Effector memory CD4-positive, alpha-beta T cell (primary cell): ENCODE measurements around the gene MACROH2A1.
"Not testable (repeated sequence)": the region's sequence is repeated elsewhere in the genome, so short reads cannot be mapped to it uniquely, and the experiment has no call there.

Experiments used
- DNase-seq, 3 donors: peaks; one replicate each; pipeline ENCODE4 v3.0.0-alpha.2; 2020
- H3K27ac ChIP-seq: 2 replicates; pipeline ENCODE4 v1.7.0; 2013; ENCODE audit warnings: mild to moderate bottlenecking, low read length, moderate library complexity; ENCODE audit not compliant: insufficient read depth, poor library complexity, severe bottlenecking
- H3K27me3 ChIP-seq: replicated peaks from 2 replicates; pipeline ENCODE4 v1.7.0; 2013; ENCODE audit warnings: mild to moderate bottlenecking, low read length; ENCODE audit not compliant: insufficient read depth, control insufficient read depth, poor library complexity, severe bottlenecking
- H3K36me3 ChIP-seq: 2 replicates; pipeline ENCODE4 v1.7.0; 2013; ENCODE audit warnings: mild to moderate bottlenecking, low read length, moderate library complexity; ENCODE audit not compliant: control insufficient read depth, insufficient read depth
- H3K4me1 ChIP-seq: 2 replicates; pipeline ENCODE4 v1.7.0; 2013; ENCODE audit warnings: low read length, mild to moderate bottlenecking; ENCODE audit not compliant: control insufficient read depth, insufficient read depth, poor library complexity, severe bottlenecking
- H3K4me3 ChIP-seq: 2 replicates; pipeline ENCODE4 v1.7.0; 2013; ENCODE audit warnings: low read length, low read depth, mild to moderate bottlenecking; ENCODE audit not compliant: insufficient read depth, poor library complexity, severe bottlenecking
- H3K9me3 ChIP-seq: 2 replicates; pipeline ENCODE4 v1.7.0; 2013; ENCODE audit warnings: mild to moderate bottlenecking, low read length, moderate library complexity; ENCODE audit not compliant: control insufficient read depth

The MACROH2A1 gene

DNA sequence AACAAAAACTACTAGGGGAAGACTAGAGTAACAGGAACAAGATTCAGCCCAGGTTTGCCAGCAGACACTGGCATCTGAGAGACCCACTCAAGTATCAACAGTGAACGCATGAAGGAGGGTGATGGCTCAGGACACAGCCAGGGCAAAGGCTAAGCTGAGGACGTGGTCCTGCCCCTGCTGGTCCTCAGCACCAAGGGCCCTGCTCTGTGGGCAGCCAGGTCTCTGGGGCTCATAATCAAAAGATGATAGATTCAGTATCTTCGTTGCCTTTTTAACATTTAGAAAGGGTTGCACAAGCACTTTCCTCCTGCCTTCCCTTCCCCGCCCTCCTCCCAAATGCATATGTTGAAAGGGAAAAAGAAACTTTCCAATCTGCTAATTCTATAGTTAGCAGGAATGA is 31.5 kb downstream of the MACROH2A1 start:
- Histone ChIP-seq H3K9me3 (no peaks in the 10 kb centered on the region), H3K36me3 (peaks cover 60% of the 10 kb centered on the region), H3K27me3 (no peaks in the 10 kb centered on the region), H3K27ac (no peak overlapping the region), H3K4me1 (no peaks in the 10 kb centered on the region), H3K4me3 (no peak overlapping the region)
- no peak for DNase-seq

DNA sequence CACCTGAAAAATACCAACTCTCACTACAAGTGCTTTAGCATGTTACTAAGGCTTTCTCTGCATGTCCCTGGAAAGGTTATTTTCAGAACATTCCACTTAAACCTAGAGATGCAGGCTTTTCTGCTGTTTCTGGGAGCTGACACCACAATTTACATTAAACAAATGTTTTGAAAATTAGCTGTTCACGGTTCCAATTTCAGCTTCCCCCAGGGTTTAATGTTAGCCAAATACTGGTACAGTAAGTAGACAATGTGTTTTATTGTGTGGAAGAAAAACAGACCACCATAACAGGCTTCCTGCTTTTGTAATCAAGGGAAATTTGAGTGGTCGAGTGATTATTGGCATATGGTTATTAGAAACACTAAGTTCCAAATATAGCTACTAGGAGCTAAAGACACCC is 32.0 kb downstream of the MACROH2A1 start:
- H3K36me3 ChIP-seq: peaks cover 55% of the 10 kb centered on the region
- no peaks in the 10 kb centered on the region for H3K27me3 ChIP-seq
- no peaks in the 10 kb centered on the region for H3K9me3 ChIP-seq
- H3K4me1 ChIP-seq: no peaks in the 10 kb centered on the region
- H3K4me3 ChIP-seq: no peak overlapping the region
- DNase-seq: no peak
- no peak overlapping the region for H3K27ac ChIP-seq

DNA sequence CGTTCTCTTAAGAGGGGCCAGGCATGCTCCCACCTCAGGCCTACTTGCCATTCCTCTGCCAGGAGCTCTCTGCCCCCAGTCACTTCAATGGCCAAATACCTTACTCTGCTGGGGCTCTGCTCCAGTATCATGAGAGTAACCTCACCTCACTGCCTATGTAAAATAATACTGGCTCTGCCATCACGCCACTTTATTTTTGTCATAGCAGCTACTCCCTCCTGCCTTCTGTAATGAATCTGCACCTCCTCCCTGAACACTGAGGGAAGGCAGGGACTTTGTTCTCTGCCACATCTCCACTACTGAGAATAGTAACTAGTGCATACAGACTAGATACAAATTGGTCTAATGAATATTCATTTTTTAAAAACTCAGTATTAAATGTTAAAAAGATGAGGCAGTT is 33.8 kb downstream of the MACROH2A1 start:
- Histone ChIP-seq H3K4me3 (no peak overlapping the region), H3K27me3 (no peaks in the 10 kb centered on the region), H3K36me3 (peaks cover 52% of the 10 kb centered on the region), H3K4me1 (no peaks in the 10 kb centered on the region), H3K9me3 (no peaks in the 10 kb centered on the region), H3K27ac (no peak overlapping the region)
- no peak for DNase-seq

DNA sequence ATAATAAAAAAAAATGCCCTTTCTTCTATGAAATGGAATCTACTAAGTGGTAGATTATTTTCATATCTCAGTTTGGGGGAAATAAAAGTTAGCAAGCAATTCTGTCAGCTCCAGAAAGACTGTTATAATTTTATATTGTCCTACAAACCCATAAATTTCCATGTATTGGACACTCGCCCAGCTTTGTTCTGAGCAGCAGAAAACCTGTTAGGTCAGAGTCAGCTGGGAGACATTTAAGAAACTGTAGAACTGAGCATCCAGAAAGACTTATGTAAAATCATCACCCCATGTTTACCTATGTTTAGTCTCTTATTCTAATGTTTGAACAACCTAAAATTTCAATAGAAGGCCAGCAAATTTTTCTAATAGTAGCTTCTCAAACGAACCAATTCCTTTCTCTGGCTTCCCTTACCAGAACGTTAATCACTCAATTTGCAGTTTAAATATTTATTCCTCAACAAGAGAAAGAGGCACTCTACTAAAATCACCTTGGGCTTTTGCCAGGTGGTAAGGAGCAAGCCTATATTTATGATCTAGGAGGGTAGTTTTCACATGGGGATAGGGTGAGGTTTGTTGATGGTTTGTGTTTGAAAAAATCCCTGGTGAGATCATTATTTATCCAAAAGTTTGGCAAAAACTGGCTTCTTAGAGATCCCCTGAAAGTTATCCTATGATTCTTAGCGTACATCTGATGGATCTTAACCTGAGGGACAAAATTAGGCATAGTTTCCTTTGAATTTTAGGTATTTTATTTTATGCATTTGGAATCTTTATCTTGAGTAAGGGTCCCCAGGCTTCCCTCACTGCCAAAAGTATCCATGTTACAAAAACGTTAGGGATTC is 34.4 kb downstream of the MACROH2A1 start:
- H3K9me3 ChIP-seq: no peaks in the 10 kb centered on the region
- H3K27ac ChIP-seq: no peak overlapping the region
- no peaks in the 10 kb centered on the region for H3K4me1 ChIP-seq
- DNase-seq: no peak
- no peaks in the 10 kb centered on the region for H3K27me3 ChIP-seq
- H3K36me3 ChIP-seq: peaks cover 48% of the 10 kb centered on the region
- H3K4me3 ChIP-seq: no peak overlapping the region

DNA sequence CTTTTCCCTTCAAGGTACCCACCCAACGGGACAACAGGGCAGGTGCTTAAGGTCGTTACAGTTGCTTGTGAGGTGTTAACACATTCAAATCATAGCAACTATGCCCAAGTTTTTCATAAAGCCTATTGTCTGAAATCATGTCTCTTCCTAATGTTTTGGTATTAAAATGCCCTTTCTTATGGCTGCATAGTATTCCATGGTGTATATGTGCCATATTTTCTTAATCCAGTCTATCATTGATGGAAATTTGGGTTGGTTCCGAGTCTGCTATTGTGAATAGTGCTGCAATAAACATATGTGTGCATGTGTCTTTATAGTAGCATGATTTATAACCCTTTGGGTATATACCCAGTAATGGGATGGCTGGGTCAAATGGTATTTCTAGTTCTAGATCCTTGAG is 35.7 kb downstream of the MACROH2A1 start:
- H3K4me3 ChIP-seq, H3K4me1 ChIP-seq, H3K27ac ChIP-seq, H3K27me3 ChIP-seq, H3K9me3 ChIP-seq, DNase-seq: not testable (repeated sequence)
- peaks cover 35% of the 10 kb centered on the region for H3K36me3 ChIP-seq

DNA sequence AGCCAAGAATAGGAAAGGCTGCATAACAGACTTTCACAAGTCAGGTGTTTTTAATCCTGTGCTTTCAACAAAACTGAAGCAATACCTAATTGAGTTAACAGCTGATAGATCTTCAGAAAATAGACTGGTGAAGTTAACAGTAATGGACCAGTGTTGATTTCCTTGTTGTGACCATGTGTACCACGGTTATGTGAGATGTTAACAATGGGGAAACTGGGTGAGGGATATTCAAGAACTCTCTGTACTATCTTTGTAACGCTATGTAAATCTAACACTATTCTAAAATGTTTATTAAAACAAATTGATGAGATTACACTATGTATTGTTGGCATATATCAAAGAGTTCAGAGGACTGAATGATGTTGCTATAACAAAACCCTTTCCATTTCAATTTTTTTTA is 36.9 kb downstream of the MACROH2A1 start:
- H3K27me3 ChIP-seq: no peaks in the 10 kb centered on the region
- H3K4me1 ChIP-seq: no peaks in the 10 kb centered on the region
- H3K36me3 ChIP-seq: peaks cover 29% of the 10 kb centered on the region
- H3K27ac ChIP-seq: no peak overlapping the region
- H3K4me3 ChIP-seq: no peak overlapping the region
- no peaks in the 10 kb centered on the region for H3K9me3 ChIP-seq
- DNase-seq: no peak

DNA sequence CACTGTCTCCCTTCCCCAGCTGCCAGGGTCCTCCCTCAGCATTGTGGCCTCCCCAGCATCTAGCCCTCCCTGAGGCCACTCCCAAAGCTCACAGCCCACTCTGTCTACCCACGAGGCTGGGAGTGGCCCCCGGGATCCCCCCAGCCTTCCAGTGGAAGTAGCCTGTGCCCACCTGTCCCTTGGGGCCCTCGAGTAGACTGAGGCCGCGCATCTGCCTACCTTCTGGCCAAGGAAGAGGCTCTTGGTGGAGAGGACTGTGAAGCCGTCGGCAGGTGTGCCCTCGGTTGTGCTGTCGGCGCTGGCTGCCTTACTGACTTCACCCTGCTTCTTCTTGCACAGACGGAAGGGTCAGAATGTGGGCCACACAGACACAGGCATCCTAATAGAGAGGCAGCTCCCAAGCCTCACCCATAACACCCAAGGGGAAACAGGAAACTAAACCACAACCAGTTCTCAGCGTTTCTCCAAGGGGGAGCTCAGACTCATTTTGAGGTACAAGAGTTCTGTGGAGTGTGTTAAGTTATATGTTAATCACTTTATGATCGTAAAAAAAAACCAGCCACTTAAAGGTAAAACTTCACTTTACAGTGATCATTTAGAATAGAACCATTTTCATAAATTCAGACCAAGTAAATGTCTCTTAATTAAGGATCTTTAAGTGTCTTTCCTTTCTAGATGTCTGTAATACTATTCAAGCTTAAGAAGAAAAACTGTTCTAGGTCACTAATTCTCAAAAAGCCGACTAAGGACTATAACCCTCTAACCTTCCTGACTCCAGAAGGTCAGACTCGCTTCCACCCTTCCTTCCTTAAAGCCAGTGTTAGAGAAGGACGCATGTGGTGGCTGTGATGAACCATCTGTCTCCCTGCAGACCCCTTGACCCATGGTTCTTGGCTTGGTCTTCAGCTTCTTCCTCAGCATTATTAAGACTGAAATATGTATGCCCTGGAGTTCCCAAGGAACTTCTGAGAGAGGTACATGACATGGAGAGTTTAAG is 38.5 kb downstream of the MACROH2A1 start:
- Histone ChIP-seq H3K36me3 (peaks cover 20% of the 10 kb centered on the region), H3K4me3 (no peak overlapping the region), H3K9me3 (no peaks in the 10 kb centered on the region), H3K27me3 (no peaks in the 10 kb centered on the region), H3K27ac (no peak overlapping the region), H3K4me1 (no peaks in the 10 kb centered on the region)
- no peak for DNase-seq

DNA sequence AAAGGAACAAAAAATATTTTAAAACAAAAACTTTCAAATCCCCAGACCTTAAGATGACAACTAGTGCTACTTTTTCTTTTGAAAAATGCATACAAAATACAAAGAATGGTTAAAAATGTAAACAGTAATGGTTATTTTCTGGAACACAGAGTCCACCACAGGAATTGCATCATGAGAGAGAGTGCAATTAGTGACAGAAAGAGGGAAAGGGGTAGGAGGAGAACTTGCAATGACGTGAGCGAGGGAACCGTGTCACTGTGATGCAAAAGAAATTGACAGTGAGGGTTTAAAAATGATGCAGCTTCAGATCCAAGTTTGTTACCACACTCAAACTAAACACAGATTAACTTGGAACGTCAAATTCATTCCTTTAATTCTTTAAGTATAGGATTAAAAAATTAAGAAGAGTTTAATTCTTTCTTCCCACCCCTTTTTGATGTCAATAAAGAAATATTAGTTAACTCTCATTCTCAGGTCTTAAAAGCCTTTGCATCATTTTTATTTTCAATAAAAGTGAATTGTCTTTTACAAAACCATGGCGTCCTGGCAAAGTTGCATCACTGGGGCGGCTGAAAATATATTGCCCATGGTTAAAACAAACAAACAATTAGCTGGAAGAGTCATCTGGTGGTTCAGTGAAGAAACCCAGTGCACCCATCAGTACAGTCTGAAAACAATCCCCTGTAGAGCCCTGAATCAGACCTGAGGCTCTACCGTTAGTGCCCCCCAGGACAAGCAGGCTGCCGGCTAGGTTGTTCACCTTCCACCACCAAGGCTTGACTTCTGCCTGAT is 39.5 kb downstream of the MACROH2A1 start:
- Histone ChIP-seq H3K9me3 (no peaks in the 10 kb centered on the region), H3K4me3 (no peak overlapping the region), H3K4me1 (no peaks in the 10 kb centered on the region), H3K36me3 (peaks cover 18% of the 10 kb centered on the region), H3K27ac (no peak overlapping the region), H3K27me3 (no peaks in the 10 kb centered on the region)
- DNase-seq: no peak

DNA sequence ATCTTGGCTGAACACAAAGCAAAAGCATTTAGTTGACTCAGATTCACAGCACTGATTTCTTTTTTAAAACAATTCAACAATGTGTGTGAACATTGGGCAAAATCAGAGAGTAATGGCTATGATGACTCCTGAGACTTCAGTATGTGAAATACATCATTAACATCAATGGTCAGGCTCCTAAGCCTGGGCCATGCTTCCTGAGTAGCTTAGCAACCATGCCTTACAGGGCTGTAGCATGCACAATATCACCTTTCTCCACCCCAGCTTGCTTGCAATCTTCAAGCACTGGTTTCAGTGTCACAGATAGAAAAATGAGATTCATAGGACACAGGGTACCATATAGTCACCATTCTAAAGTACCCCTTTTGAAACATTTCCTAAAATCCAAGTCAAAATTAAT is 41.3 kb downstream of the MACROH2A1 start:
- H3K27ac ChIP-seq: no peak overlapping the region
- no peak overlapping the region for H3K4me3 ChIP-seq
- no peaks in the 10 kb centered on the region for H3K4me1 ChIP-seq
- no peaks in the 10 kb centered on the region for H3K27me3 ChIP-seq
- H3K36me3 ChIP-seq: peaks cover 31% of the 10 kb centered on the region
- H3K9me3 ChIP-seq: no peaks in the 10 kb centered on the region
- DNase-seq: no peak
